ENCODE results near the gene PLXNA4.

DNA sequence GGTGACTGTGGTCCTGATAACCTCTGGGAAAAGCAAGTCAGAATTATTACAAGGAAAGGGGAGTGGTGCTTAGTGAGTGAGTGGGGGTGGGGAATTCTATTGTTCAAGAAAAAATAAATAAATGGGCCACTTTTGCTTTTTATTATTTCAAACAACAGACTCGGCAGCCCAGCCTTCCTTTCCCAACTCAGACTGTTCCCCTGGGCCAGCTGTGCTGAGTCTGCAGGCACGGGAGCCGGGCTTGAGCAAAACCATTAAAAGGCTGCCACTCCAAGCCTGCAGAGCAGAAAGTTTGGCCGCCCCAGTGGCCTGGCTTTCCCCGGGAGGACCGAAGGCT lies 90.0 kb downstream of the PLXNA4 start:
- TF ChIP-seq, protein P1, sequence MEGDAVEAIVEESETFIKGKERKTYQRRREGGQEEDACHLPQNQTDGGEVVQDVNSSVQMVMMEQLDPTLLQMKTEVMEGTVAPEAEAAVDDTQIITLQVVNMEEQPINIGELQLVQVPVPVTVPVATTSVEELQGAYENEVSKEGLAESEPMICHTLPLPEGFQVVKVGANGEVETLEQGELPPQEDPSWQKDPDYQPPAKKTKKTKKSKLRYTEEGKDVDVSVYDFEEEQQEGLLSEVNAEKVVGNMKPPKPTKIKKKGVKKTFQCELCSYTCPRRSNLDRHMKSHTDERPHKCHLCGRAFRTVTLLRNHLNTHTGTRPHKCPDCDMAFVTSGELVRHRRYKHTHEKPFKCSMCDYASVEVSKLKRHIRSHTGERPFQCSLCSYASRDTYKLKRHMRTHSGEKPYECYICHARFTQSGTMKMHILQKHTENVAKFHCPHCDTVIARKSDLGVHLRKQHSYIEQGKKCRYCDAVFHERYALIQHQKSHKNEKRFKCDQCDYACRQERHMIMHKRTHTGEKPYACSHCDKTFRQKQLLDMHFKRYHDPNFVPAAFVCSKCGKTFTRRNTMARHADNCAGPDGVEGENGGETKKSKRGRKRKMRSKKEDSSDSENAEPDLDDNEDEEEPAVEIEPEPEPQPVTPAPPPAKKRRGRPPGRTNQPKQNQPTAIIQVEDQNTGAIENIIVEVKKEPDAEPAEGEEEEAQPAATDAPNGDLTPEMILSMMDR (IDR thresholded peaks at IDR 0.05), result no peak
- TF ChIP-seq POLR2AphosphoS5 (IDR thresholded peaks at IDR 0.05), result no peak
